Stomach (tissue), 4 donors: ENCODE data around the gene SLC22A12.

Experiments
- CTCF ChIP-seq, 7 experiments: fragments of 450-650 bp in 4 of 7; fragments of 200-600 bp in 3 of 7; sonication (generic) in 3 of 7; IDR thresholded peaks; one replicate each; pipeline ENCODE4 v1.5.1; 2016 to 2019; ENCODE audit warnings: antibody characterized with exemption in 7 of 7, control low read depth in 2 of 7, mild to moderate bottlenecking in 1 of 7
- EP300 ChIP-seq: sonication (generic); formaldehyde crosslinking; IDR thresholded peaks from one replicate; pipeline ENCODE4 v1.6.1; 2017; ENCODE audit warnings: antibody characterized with exemption
- POLR2AphosphoS5 ChIP-seq, 3 donors: sonication (generic); formaldehyde crosslinking; IDR thresholded peaks; one replicate each; pipeline ENCODE4 v1.6.1; 2016; ENCODE audit warnings: antibody characterized with exemption in 3 of 3

GRCh38 chr11:64602466-64603070, 11.5 kb downstream of the SLC22A12 start:
- no peak for TF ChIP-seq CTCF (IDR thresholded peaks at IDR 0.05)
- no peak for TF ChIP-seq EP300
- TF ChIP-seq POLR2AphosphoS5 (IDR thresholded peaks at IDR 0.05) = no peak
